Smooth muscle cell (in vitro differentiated cells): ENCODE measurements around the gene CCT5. TPM values are rescaled to one million over a fixed set of nuclear protein-coding genes. Genes with fewer than 3 reads are reported as not detected.

ENCODE experiments used
- DNase-seq: peaks from one replicate; lab custom pipeline; 2025; ENCODE audit not compliant: unreplicated experiment; lab: John Stamatoyannopoulos, UW
- H2AFZ ChIP-seq: fragments of 200-600 bp; sonication (generic); 2 replicates; pipeline ENCODE4 v1.6.0; 2016; ENCODE audit warnings: antibody characterized with exemption, low read depth, mild to moderate bottlenecking
- H3F3A ChIP-seq: fragments of 200-600 bp; sonication (generic); 2 replicates; pipeline ENCODE4 v1.6.0; 2017; ENCODE audit warnings: antibody characterized with exemption, low read depth
- H3K27ac ChIP-seq: fragments of 200-600 bp; sonication (generic); 2 replicates; pipeline ENCODE4 v1.5.1; 2016; ENCODE audit warnings: low read depth, mild to moderate bottlenecking
- H3K27me3 ChIP-seq: fragments of 200-600 bp; sonication (generic); 2 replicates; pipeline ENCODE4 v1.6.1; 2016; ENCODE audit warnings: low read depth, mild to moderate bottlenecking
- H3K36me3 ChIP-seq: fragments of 200-600 bp; sonication (generic); 2 replicates; pipeline ENCODE4 v1.5.1; 2016; ENCODE audit warnings: low read depth
- H3K4me1 ChIP-seq: fragments of 200-600 bp; sonication (generic); 2 replicates; pipeline ENCODE4 v1.5.1; 2016; ENCODE audit warnings: low read depth
- H3K4me2 ChIP-seq: fragments of 200-600 bp; sonication (generic); 2 replicates; pipeline ENCODE4 v1.6.0; 2016; ENCODE audit warnings: mild to moderate bottlenecking
- H3K4me3 ChIP-seq: fragments of 200-600 bp; sonication (generic); 2 replicates; pipeline ENCODE4 v1.5.1; 2016; ENCODE audit warnings: mild to moderate bottlenecking
- H3K79me2 ChIP-seq: fragments of 200-600 bp; sonication (generic); 2 replicates; pipeline ENCODE4 v1.6.0; 2016; ENCODE audit warnings: low read depth, mild to moderate bottlenecking
- H3K9ac ChIP-seq: fragments of 200-600 bp; sonication (generic); 2 replicates; pipeline ENCODE4 v1.6.0; 2016; ENCODE audit warnings: low read depth
- H3K9me3 ChIP-seq: fragments of 200-600 bp; sonication (generic); replicated peaks from 2 replicates; pipeline ENCODE4 v1.5.1; 2016; ENCODE audit warnings: low read depth
- H4K20me1 ChIP-seq: fragments of 200-600 bp; sonication (generic); 2 replicates; pipeline ENCODE4 v1.6.0; 2016; ENCODE audit warnings: low read depth
- CTCF ChIP-seq: fragments of 200-600 bp; sonication (generic); IDR thresholded peaks from 2 replicates; pipeline ENCODE4 v1.5.1; 2017; ENCODE audit warnings: borderline replicate concordance, mild to moderate bottlenecking, antibody characterized with exemption; ENCODE audit not compliant: insufficient read depth, poor library complexity, severe bottlenecking
- WGBS: methylation state at CpG from one replicate; pipeline ENCODE4 v1.1.7; 2016; ENCODE audit warnings: low lambda C conversion rate; 5-methylcytosine and 5-hydroxymethylcytosine counted together
- polyA plus RNA-seq: library from polyadenylated mRNA; unstranded; fragments of >200 nt; fragmentation: Nextera tagmentation; extraction: Ambion mirVana; gene quantifications from 2 replicates; pipeline ENCODE4 v1.2.1, GENCODE V29; 2016
- total RNA-seq: library from RNA; depleted of rRNA; stranded (reverse); fragments of >200 nt; gene quantifications from 2 replicates; pipeline ENCODE4 v1.2.3, GENCODE V29; 2014

CCT5 gene
- total and polyA plus RNA-seq, 2 experiments from 2014 or later = 146 to 198 TPM

GRCh38 chr5:10248378-10249260 lies 1.5 kb upstream of the CCT5 start:
- H3K27ac ChIP-seq = peak overlapping the region; percentile 98
- no peak for DNase-seq
- H3K36me3 ChIP-seq = no peaks in the 10 kb centered on the region
- H2AFZ ChIP-seq = no peak overlapping the region
- H3K4me3 ChIP-seq = peak overlapping the region; percentile 70
- 78% methylated on average over 29 of the region's 29 CpGs for WGBS
- H3K4me2 ChIP-seq = peak overlapping the region; percentile 93
- H3K79me2 ChIP-seq = peaks cover 42% of the 10 kb centered on the region
- no peak for TF ChIP-seq CTCF
- no peaks in the 10 kb centered on the region for H3F3A ChIP-seq
- H3K9ac ChIP-seq = peak overlapping the region; percentile 99
- no peaks in the 10 kb centered on the region for H3K27me3 ChIP-seq
- peaks cover 11% of the 10 kb centered on the region for H3K4me1 ChIP-seq
- H3K9me3 ChIP-seq = no peaks in the 10 kb centered on the region
- peaks cover 32% of the 10 kb centered on the region for H4K20me1 ChIP-seq

GRCh38 chr5:10250806-10251276 lies 761 bp downstream of the CCT5 start:
- Histone ChIP-seq H3K4me1 (peaks cover 11% of the 10 kb centered on the region), H3K27me3 (no peaks in the 10 kb centered on the region), H3K4me2 (peak overlapping the region; percentile 93), H3K36me3 (no peaks in the 10 kb centered on the region), H3F3A (no peaks in the 10 kb centered on the region), H3K79me2 (peaks cover 63% of the 10 kb centered on the region), H3K9ac (peak overlapping the region; percentile 99), H3K4me3 (peak overlapping the region; percentile 70), H4K20me1 (peaks cover 54% of the 10 kb centered on the region), H3K27ac (peak overlapping the region; percentile 98), H2AFZ (peak overlapping the region; percentile 84), H3K9me3 (no peaks in the 10 kb centered on the region)
- no peak for TF ChIP-seq CTCF
- DNase-seq = no peak
- WGBS = 0% methylated on average over 21 of the region's 21 CpGs

GRCh38 chr5:10251405-10251804 lies 1.3 kb downstream of the CCT5 start:
- no peak for DNase-seq
- Histone ChIP-seq H3F3A (no peaks in the 10 kb centered on the region), H3K79me2 (peaks cover 68% of the 10 kb centered on the region), H3K27ac (no peak overlapping the region), H2AFZ (no peak overlapping the region), H3K4me1 (peaks cover 11% of the 10 kb centered on the region), H3K9ac (peak overlapping the region; percentile 99), H3K9me3 (no peaks in the 10 kb centered on the region), H3K27me3 (no peaks in the 10 kb centered on the region), H3K4me3 (peak overlapping the region; percentile 70), H4K20me1 (peaks cover 58% of the 10 kb centered on the region), H3K4me2 (peak overlapping the region; percentile 93), H3K36me3 (peaks cover 2% of the 10 kb centered on the region)
- TF ChIP-seq CTCF = no peak
- WGBS = 46% methylated on average over 7 of the region's 7 CpGs

GRCh38 chr5:10253390-10253789 lies 3.3 kb downstream of the CCT5 start:
- Histone ChIP-seq H3K36me3 (peaks cover 20% of the 10 kb centered on the region), H3K4me3 (no peak overlapping the region)
- WGBS = 94% methylated on average over 3 of the region's 3 CpGs

More at GRCh38 chr5:10253390-10253789, 3.3 kb downstream of the CCT5 start:
- H3K27ac ChIP-seq = no peak overlapping the region
- no peak for DNase-seq
- no peaks in the 10 kb centered on the region for H3K9me3 ChIP-seq
- no peak for TF ChIP-seq CTCF
- peaks cover 66% of the 10 kb centered on the region for H3K79me2 ChIP-seq
- H2AFZ ChIP-seq = no peak overlapping the region
- H3K4me2 ChIP-seq = no peak overlapping the region
- H3F3A ChIP-seq = no peaks in the 10 kb centered on the region
- H3K4me1 ChIP-seq = peaks cover 11% of the 10 kb centered on the region
- H3K9ac ChIP-seq = no peak overlapping the region
- no peaks in the 10 kb centered on the region for H3K27me3 ChIP-seq
- peaks cover 75% of the 10 kb centered on the region for H4K20me1 ChIP-seq
